ENCODE measurements around the gene SENP6.

DNA sequence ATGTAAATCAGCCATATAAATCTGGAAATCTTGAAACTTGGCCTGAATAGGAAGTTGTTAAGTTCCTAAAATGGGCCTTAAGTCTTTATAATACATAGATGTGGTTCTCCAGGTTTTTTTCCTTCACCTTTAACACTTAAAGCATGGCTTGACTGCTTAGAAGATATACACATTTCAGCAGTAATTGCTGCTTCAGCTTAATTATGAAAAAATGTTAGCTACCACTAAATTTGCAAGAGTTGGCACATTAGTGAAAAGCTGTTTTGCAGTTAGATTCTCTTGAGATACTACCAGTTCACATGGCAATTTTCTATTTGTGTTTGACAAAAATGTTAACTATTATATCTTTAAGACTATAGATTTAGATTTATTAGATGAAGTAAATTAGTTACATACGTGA, 74.7 kb downstream of the SENP6 start:
- TF ChIP-seq, protein P1, sequence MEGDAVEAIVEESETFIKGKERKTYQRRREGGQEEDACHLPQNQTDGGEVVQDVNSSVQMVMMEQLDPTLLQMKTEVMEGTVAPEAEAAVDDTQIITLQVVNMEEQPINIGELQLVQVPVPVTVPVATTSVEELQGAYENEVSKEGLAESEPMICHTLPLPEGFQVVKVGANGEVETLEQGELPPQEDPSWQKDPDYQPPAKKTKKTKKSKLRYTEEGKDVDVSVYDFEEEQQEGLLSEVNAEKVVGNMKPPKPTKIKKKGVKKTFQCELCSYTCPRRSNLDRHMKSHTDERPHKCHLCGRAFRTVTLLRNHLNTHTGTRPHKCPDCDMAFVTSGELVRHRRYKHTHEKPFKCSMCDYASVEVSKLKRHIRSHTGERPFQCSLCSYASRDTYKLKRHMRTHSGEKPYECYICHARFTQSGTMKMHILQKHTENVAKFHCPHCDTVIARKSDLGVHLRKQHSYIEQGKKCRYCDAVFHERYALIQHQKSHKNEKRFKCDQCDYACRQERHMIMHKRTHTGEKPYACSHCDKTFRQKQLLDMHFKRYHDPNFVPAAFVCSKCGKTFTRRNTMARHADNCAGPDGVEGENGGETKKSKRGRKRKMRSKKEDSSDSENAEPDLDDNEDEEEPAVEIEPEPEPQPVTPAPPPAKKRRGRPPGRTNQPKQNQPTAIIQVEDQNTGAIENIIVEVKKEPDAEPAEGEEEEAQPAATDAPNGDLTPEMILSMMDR (IDR thresholded peaks at IDR 0.05; ENCODE audit: insufficient read depth, low read depth, low read length) = no peak
- no peak for TF ChIP-seq EZH2 (IDR thresholded peaks at IDR 0.05; ENCODE audit: insufficient read depth, low read length)

Data from astrocyte (in vitro differentiated cells and primary cell).